B cell (primary cell): ENCODE data around the gene ETV3.

Experiments
- EZH2 ChIP-seq: IDR thresholded peaks from 2 replicates; pipeline ENCODE4 v1.6.1; 2012; ENCODE audit warnings: borderline replicate concordance, low read depth, mild to moderate bottlenecking, moderate library complexity, low read length; ENCODE audit not compliant: insufficient read depth, poor library complexity, severe bottlenecking
- TF ChIP-seq, protein P1 (sequence below): fragments of 200-600 bp; IDR thresholded peaks from one replicate; pipeline ENCODE4 v1.8.0; 2022; ENCODE audit warnings: antibody characterized with exemption, mild to moderate bottlenecking

- TF ChIP-seq, protein P1, sequence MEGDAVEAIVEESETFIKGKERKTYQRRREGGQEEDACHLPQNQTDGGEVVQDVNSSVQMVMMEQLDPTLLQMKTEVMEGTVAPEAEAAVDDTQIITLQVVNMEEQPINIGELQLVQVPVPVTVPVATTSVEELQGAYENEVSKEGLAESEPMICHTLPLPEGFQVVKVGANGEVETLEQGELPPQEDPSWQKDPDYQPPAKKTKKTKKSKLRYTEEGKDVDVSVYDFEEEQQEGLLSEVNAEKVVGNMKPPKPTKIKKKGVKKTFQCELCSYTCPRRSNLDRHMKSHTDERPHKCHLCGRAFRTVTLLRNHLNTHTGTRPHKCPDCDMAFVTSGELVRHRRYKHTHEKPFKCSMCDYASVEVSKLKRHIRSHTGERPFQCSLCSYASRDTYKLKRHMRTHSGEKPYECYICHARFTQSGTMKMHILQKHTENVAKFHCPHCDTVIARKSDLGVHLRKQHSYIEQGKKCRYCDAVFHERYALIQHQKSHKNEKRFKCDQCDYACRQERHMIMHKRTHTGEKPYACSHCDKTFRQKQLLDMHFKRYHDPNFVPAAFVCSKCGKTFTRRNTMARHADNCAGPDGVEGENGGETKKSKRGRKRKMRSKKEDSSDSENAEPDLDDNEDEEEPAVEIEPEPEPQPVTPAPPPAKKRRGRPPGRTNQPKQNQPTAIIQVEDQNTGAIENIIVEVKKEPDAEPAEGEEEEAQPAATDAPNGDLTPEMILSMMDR: no peak
- TF ChIP-seq EZH2: no peak
Measured at GRCh38 chr1:157112186-157112867, 25.9 kb downstream of the ETV3 start.
